ENCODE data around the gene ESR2. TPM values are rescaled to one million over a fixed set of nuclear protein-coding genes. Genes with fewer than 3 reads are reported as not detected.
"Not testable (repeated sequence)": the region's sequence is repeated elsewhere in the genome, so short reads cannot be mapped to it uniquely, and the experiment has no call there.

The ESR2 gene
- polyA plus RNA-seq, 4 donors: 0.19 to 0.58 TPM; not detected in 2

DNA sequence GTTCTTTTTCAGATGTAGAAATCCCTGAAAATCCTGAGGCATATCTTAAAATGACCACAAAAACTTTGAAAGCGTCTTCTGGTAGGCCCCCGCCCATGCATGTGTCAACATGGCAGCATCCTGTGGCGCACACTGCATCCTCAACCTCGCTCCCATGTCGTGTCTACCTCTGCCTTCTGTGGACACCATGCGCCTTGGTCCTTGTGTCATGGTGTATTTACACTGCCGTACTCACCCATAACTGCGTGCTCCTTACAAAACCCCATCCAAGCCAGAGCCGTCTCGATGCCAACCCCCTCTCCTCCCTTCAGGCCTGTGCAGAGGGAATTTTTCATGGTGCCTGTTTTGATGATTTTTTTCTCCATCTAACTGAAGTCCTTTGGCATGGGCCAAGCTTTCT, 78.9 kb downstream of the ESR2 start:
- H3K27ac ChIP-seq (ENCODE audit: low read depth in 1 of 3, low read length in 2 of 3): no peak overlapping the region
- DNase-seq: no peak
- no peaks in the 10 kb centered on the region for H3K4me1 ChIP-seq (ENCODE audit: control insufficient read depth in 3 of 3, insufficient read depth in 2 of 3, low read depth in 1 of 3, low read length in 2 of 3)
- FAIRE-seq: no peak
- H3K4me3 ChIP-seq (ENCODE audit: low read depth in 1 of 3, low read length in 3 of 3): no peak overlapping the region
- H3K27me3 ChIP-seq (ENCODE audit: control insufficient read depth in 3 of 3, insufficient read depth in 3 of 3, low read length in 3 of 3): no peaks in the 10 kb centered on the region
- H3K9me3 ChIP-seq (ENCODE audit: control insufficient read depth in 2 of 2, insufficient read depth in 1 of 2, low read depth in 1 of 2, low read length in 1 of 2): no peaks in the 10 kb centered on the region
- peaks cover 18 to 70% (median 52%) of the 10 kb centered on the region in 3 donors for H3K36me3 ChIP-seq (ENCODE audit: control insufficient read depth in 3 of 3, insufficient read depth in 2 of 3, low read depth in 1 of 3, low read length in 3 of 3)
- 93 to 98% (median 98%) methylated on average over 10 of the region's 10 CpGs for WGBS, 3 donors

DNA sequence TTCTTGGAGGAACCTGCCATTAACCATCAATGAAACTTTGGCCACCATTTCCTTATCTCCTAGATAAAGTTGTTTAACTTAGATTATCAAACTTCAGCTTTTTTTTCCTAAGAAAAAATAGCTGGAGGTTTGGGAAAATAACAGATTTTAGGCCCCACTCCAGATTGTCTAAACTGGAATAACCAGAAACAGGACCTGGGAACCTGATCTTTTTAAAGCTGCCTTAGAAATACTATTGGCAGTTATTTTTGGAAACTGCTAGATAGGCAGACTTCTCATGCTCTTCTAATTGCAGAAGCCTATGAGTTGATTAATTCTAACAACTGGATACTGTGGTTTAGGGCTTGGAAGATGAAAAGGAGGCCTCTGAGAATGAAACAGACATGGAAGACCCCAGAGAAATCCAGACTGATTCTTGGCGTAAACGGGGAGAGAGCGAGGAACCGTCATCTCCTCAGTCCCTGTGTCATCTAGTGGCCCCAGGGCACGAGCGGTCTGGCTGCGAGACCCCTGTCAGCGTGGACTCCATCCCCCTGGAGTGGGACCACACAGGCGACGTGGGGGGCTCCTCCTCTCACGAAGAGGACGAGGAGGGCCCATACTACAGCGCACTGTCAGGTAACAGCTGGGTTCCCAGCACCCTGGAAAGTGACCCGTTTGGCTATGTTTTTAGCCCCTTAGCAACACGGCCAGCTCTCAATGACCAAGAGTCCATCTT, 80.2 kb downstream of the ESR2 start:
- H3K4me3 ChIP-seq (ENCODE audit: low read depth in 1 of 3, low read length in 3 of 3): no peak overlapping the region
- no peaks in the 10 kb centered on the region for H3K27me3 ChIP-seq (ENCODE audit: control insufficient read depth in 3 of 3, insufficient read depth in 3 of 3, low read length in 3 of 3)
- FAIRE-seq (no peak), DNase-seq (no peak)
- H3K36me3 ChIP-seq (ENCODE audit: control insufficient read depth in 3 of 3, insufficient read depth in 2 of 3, low read depth in 1 of 3, low read length in 3 of 3): peaks cover 18 to 72% (median 50%) of the 10 kb centered on the region in 3 donors
- no peak overlapping the region for H3K27ac ChIP-seq (ENCODE audit: low read depth in 1 of 3, low read length in 2 of 3)
- no peaks in the 10 kb centered on the region for H3K9me3 ChIP-seq (ENCODE audit: control insufficient read depth in 2 of 2, insufficient read depth in 1 of 2, low read depth in 1 of 2, low read length in 1 of 2)
- 81 to 96% (median 95%) methylated on average over 15 of the region's 15 CpGs for WGBS, 3 donors
- no peaks in the 10 kb centered on the region for H3K4me1 ChIP-seq (ENCODE audit: control insufficient read depth in 3 of 3, insufficient read depth in 2 of 3, low read depth in 1 of 3, low read length in 2 of 3)

GRCh38 chr14:64213086-64213485, 81.1 kb downstream of the ESR2 start:
- no peak overlapping the region for H3K27ac ChIP-seq (ENCODE audit: low read depth in 1 of 3, low read length in 2 of 3)
- peaks cover 20 to 79% (median 43%) of the 10 kb centered on the region in 3 donors for H3K36me3 ChIP-seq (ENCODE audit: control insufficient read depth in 3 of 3, insufficient read depth in 2 of 3, low read depth in 1 of 3, low read length in 3 of 3)
- WGBS, 3 donors: 93 to 96% (median 93%) methylated on average over 5 of the region's 5 CpGs

DNA sequence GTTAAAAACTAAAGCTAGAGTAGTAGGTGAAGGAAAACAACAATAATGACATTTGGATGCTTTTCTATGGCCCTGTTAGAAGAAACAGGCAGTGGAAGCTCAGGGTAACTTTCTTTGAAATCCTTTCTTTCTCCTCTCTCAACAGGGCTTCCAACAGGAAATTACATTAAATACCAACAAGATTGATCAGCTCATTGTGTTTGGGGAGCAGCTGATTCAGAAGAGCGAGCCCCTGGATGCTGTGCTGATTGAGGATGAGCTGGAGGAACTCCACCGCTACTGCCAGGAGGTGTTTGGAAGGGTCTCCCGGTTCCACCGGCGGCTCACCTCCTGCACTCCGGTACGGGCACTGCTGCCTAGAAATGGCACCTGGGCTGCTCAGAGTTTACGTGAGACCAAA, 81.5 kb downstream of the ESR2 start:
- Histone ChIP-seq H3K4me3 (ENCODE audit: low read depth in 1 of 3, low read length in 3 of 3) (no peak overlapping the region), H3K4me1 (ENCODE audit: control insufficient read depth in 3 of 3, insufficient read depth in 2 of 3, low read depth in 1 of 3, low read length in 2 of 3) (no peaks in the 10 kb centered on the region), H3K27ac (ENCODE audit: low read depth in 1 of 3, low read length in 2 of 3) (no peak overlapping the region), H3K36me3 (ENCODE audit: control insufficient read depth in 3 of 3, insufficient read depth in 2 of 3, low read depth in 1 of 3, low read length in 3 of 3) (peaks cover 20 to 80% (median 42%) of the 10 kb centered on the region in 3 donors), H3K9me3 (ENCODE audit: control insufficient read depth in 2 of 2, insufficient read depth in 1 of 2, low read depth in 1 of 2, low read length in 1 of 2) (no peaks in the 10 kb centered on the region), H3K27me3 (ENCODE audit: control insufficient read depth in 3 of 3, insufficient read depth in 3 of 3, low read length in 3 of 3) (no peaks in the 10 kb centered on the region)
- WGBS, 3 donors: 95 to 99% (median 97%) methylated on average over 8 of the region's 8 CpGs
- DNase-seq: no peak
- FAIRE-seq: no peak

More at GRCh38 chr14:64213086-64213485, 81.1 kb downstream of the ESR2 start:
- H3K4me1 ChIP-seq (ENCODE audit: control insufficient read depth in 3 of 3, insufficient read depth in 2 of 3, low read depth in 1 of 3, low read length in 2 of 3): no peaks in the 10 kb centered on the region
- no peak overlapping the region for H3K4me3 ChIP-seq (ENCODE audit: low read depth in 1 of 3, low read length in 3 of 3)
- H3K27me3 ChIP-seq (ENCODE audit: control insufficient read depth in 3 of 3, insufficient read depth in 3 of 3, low read length in 3 of 3): no peaks in the 10 kb centered on the region
- FAIRE-seq: no peak
- no peak for DNase-seq
- no peaks in the 10 kb centered on the region for H3K9me3 ChIP-seq (ENCODE audit: control insufficient read depth in 2 of 2, insufficient read depth in 1 of 2, low read depth in 1 of 2, low read length in 1 of 2)

- not testable (repeated sequence) for FAIRE-seq; H3K27me3 ChIP-seq (ENCODE audit: control insufficient read depth in 3 of 3, insufficient read depth in 3 of 3, low read length in 3 of 3); DNase-seq; H3K4me3 ChIP-seq (ENCODE audit: low read depth in 1 of 3, low read length in 3 of 3); H3K4me1 ChIP-seq (ENCODE audit: control insufficient read depth in 3 of 3, insufficient read depth in 2 of 3, low read depth in 1 of 3, low read length in 2 of 3); H3K27ac ChIP-seq (ENCODE audit: low read depth in 1 of 3, low read length in 2 of 3); H3K9me3 ChIP-seq (ENCODE audit: control insufficient read depth in 2 of 2, insufficient read depth in 1 of 2, low read depth in 1 of 2, low read length in 1 of 2)
- peaks cover 20 to 65% (median 36%) of the 10 kb centered on the region in 3 donors for H3K36me3 ChIP-seq (ENCODE audit: control insufficient read depth in 3 of 3, insufficient read depth in 2 of 3, low read depth in 1 of 3, low read length in 3 of 3)
- 87 to 94% (median 92%) methylated on average over 6 of the region's 6 CpGs for WGBS, 3 donors
These were observed 83.3 kb downstream of the ESR2 start for GRCh38 chr14:64210912-64211311.

GRCh38 chr14:64210216-64210615, 84.0 kb downstream of the ESR2 start:
- no peak for DNase-seq
- H3K4me1 ChIP-seq (ENCODE audit: control insufficient read depth in 3 of 3, insufficient read depth in 2 of 3, low read depth in 1 of 3, low read length in 2 of 3): no peaks in the 10 kb centered on the region
- peaks cover 19 to 60% (median 33%) of the 10 kb centered on the region in 3 donors for H3K36me3 ChIP-seq (ENCODE audit: control insufficient read depth in 3 of 3, insufficient read depth in 2 of 3, low read depth in 1 of 3, low read length in 3 of 3)
- 82 to 87% (median 86%) methylated on average over 12 of the region's 12 CpGs for WGBS, 3 donors
- no peak overlapping the region for H3K27ac ChIP-seq (ENCODE audit: low read depth in 1 of 3, low read length in 2 of 3)
- H3K27me3 ChIP-seq (ENCODE audit: control insufficient read depth in 3 of 3, insufficient read depth in 3 of 3, low read length in 3 of 3): no peaks in the 10 kb centered on the region
- no peak overlapping the region for H3K4me3 ChIP-seq (ENCODE audit: low read depth in 1 of 3, low read length in 3 of 3)
- no peak for FAIRE-seq
- H3K9me3 ChIP-seq (ENCODE audit: control insufficient read depth in 2 of 2, insufficient read depth in 1 of 2, low read depth in 1 of 2, low read length in 1 of 2): no peaks in the 10 kb centered on the region

GRCh38 chr14:64209444-64210131, 84.6 kb downstream of the ESR2 start:
- peak in 1 of 2 donors; percentile 9 for DNase-seq
- Histone ChIP-seq H3K27me3 (ENCODE audit: control insufficient read depth in 3 of 3, insufficient read depth in 3 of 3, low read length in 3 of 3) (no peaks in the 10 kb centered on the region), H3K4me1 (ENCODE audit: control insufficient read depth in 3 of 3, insufficient read depth in 2 of 3, low read depth in 1 of 3, low read length in 2 of 3) (no peaks in the 10 kb centered on the region), H3K27ac (ENCODE audit: low read depth in 1 of 3, low read length in 2 of 3) (peak overlapping the region in 1 of 3 donors; percentile 10), H3K4me3 (ENCODE audit: low read depth in 1 of 3, low read length in 3 of 3) (no peak overlapping the region), H3K9me3 (ENCODE audit: control insufficient read depth in 2 of 2, insufficient read depth in 1 of 2, low read depth in 1 of 2, low read length in 1 of 2) (no peaks in the 10 kb centered on the region), H3K36me3 (ENCODE audit: control insufficient read depth in 3 of 3, insufficient read depth in 2 of 3, low read depth in 1 of 3, low read length in 3 of 3) (peaks cover 17 to 55% (median 33%) of the 10 kb centered on the region in 3 donors)
- FAIRE-seq: no peak
- WGBS, 3 donors: 63 to 87% (median 82%) methylated on average over 21 of the region's 21 CpGs

DNA sequence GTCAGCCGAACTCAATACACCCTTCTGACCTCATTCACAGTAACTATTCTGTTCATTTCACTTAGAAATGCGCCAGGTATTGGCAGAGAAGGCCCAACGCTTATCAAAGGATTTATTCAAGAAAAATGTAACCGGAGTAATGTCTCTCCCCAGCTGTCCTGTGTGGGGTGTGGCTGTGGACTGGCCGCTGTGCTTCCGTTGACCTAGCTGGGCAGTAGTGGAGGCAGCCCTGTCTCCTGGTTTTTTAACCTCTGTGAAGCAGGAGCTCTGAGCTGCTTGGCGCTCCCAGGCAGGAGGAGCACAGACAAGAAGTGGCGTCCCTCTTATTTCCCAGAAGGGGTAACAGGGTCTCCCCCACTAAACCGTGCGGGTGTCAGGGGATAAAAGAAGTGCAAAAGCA, 85.2 kb downstream of the ESR2 start:
- FAIRE-seq (no peak), DNase-seq (no peak)
- H3K27me3 ChIP-seq (ENCODE audit: control insufficient read depth in 3 of 3, insufficient read depth in 3 of 3, low read length in 3 of 3): no peaks in the 10 kb centered on the region
- H3K27ac ChIP-seq (ENCODE audit: low read depth in 1 of 3, low read length in 2 of 3): no peak overlapping the region
- WGBS, 3 donors: 81 to 88% (median 83%) methylated on average over 10 of the region's 10 CpGs
- no peaks in the 10 kb centered on the region for H3K4me1 ChIP-seq (ENCODE audit: control insufficient read depth in 3 of 3, insufficient read depth in 2 of 3, low read depth in 1 of 3, low read length in 2 of 3)
- peaks cover 17 to 49% (median 27%) of the 10 kb centered on the region in 3 donors for H3K36me3 ChIP-seq (ENCODE audit: control insufficient read depth in 3 of 3, insufficient read depth in 2 of 3, low read depth in 1 of 3, low read length in 3 of 3)
- no peak overlapping the region for H3K4me3 ChIP-seq (ENCODE audit: low read depth in 1 of 3, low read length in 3 of 3)
- no peaks in the 10 kb centered on the region for H3K9me3 ChIP-seq (ENCODE audit: control insufficient read depth in 2 of 2, insufficient read depth in 1 of 2, low read depth in 1 of 2, low read length in 1 of 2)

Data from small intestine (tissue), 7 donors.